Right lobe of liver (tissue), 6 donors: ENCODE measurements around the gene DELE1. TPM values are rescaled to one million over a fixed set of nuclear protein-coding genes. Genes with fewer than 3 reads are reported as not detected.

ENCODE experiments used
- ATAC-seq, 4 donors: fragments of 200-7000 bp; cut with Tn5 transposase; one replicate each; pipeline ENCODE4 v1.9.1; 2020; ENCODE audit warnings: mild to moderate bottlenecking in 4 of 4, moderate library complexity in 4 of 4
- DNase-seq, 3 donors: peaks; one replicate each; pipeline ENCODE4 v3.0.0-alpha.2; 2020
- H3K27ac ChIP-seq, 3 donors: fragments of 200-600 bp; one replicate each; pipeline ENCODE4 v1.8.0; 2022
- H3K27me3 ChIP-seq, 2 donors: fragments of 200-600 bp; one replicate each; pipeline ENCODE4 v1.8.0; 2022
- H3K36me3 ChIP-seq, 4 donors: fragments of 200-600 bp; sonication (generic) in 1 of 4; one replicate each; pipeline versions ENCODE4 v1.5.1 to v1.8.0; 2017 to 2022; ENCODE audit warnings: control low read depth in 1 of 4
- H3K4me1 ChIP-seq, 4 donors: fragments of 200-600 bp; sonication (generic) in 1 of 4; one replicate each; pipeline versions ENCODE4 v1.5.1 to v1.8.0; 2017 to 2022; ENCODE audit warnings: control low read depth in 1 of 4
- H3K4me3 ChIP-seq, 3 donors: fragments of 200-600 bp; one replicate each; pipeline ENCODE4 v1.8.0; 2022
- H3K9me3 ChIP-seq, 4 donors: fragments of 200-600 bp; sonication (generic) in 1 of 4; one replicate each; pipeline versions ENCODE4 v1.5.1 to v1.8.0; 2017 to 2022; ENCODE audit warnings: control low read depth in 1 of 4
- CTCF ChIP-seq, 4 donors: fragments of 200-600 bp in 3 of 4; fragments of 450-650 bp in 1 of 4; IDR thresholded peaks; one replicate each; pipeline versions ENCODE4 v1.5.1 to v1.8.0; 2016 to 2022; ENCODE audit warnings: antibody characterized with exemption in 4 of 4, mild to moderate bottlenecking in 2 of 4
- POLR2A ChIP-seq: fragments of 450-650 bp; IDR thresholded peaks from one replicate; pipeline ENCODE4 v1.6.1; 2017; ENCODE audit warnings: antibody characterized with exemption, mild to moderate bottlenecking
- WGBS: methylation state at CpG from one replicate; pipeline ENCODE4 v1.1.6; 2018; ENCODE audit warnings: low coverage, low lambda C conversion rate; ENCODE audit not compliant: insufficient coverage; ENCODE audit errors: missing lambda C conversion rate; 5-methylcytosine and 5-hydroxymethylcytosine counted together
- intact Hi-C, 2 donors: fragments of 100-400 bp; cut with DNase I; formaldehyde crosslinking; loops; one replicate each; pipeline versions ENCODE4 v1.11.2 to v1.14.1; 2022
- total RNA-seq, 6 experiments: library from RNA; depleted of rRNA in 2 of 6; stranded (reverse); fragments of >200 nt in 2 of 6; fragmentation: NEBNext Ultra II Directional in 3 of 6; extraction: Animal tissue kit (Norgen Biotek cat#: 25700) in 3 of 6; gene quantifications; one replicate each; pipeline versions ENCODE4 v1.1.0 to v1.2.4, GENCODE V29; 2016 to 2023
- donor health status: DM: no; HTN: yes; CAD: no.
- donor health status: DM: no; HTN: no; CAD: no.
- donor health status: DM: no; HTN: no; CAD: no.
- donor health status: DM: no; HTN: yes; CAD: no.
- donor health status: DM: no; HTN: yes; CAD: no.

Gene DELE1
- total RNA-seq, 6 experiments from 2014 or later: 39.4 to 57.9 (median 43.8) TPM

GRCh38 chr5:141960449-141961323 is 37.0 kb downstream of the DELE1 start:
- H3K27me3 ChIP-seq: no peaks in the 10 kb centered on the region
- peaks cover 0 to 3% (median 0%) of the 10 kb centered on the region in 4 donors for H3K4me1 ChIP-seq
- H3K4me3 ChIP-seq: no peak overlapping the region
- ATAC-seq: peak; percentile 87 to 90 (median 90)
- 17% methylated on average over 11 of the region's 14 CpGs for WGBS
- no peaks in the 10 kb centered on the region for H3K36me3 ChIP-seq
- no peaks in the 10 kb centered on the region for H3K9me3 ChIP-seq
- TF ChIP-seq CTCF (IDR thresholded peaks at IDR 0.05) (peak; percentile 85 to 94 (median 89)), POLR2A (no peak)
- intact Hi-C loops: no loop called here
- peak; percentile 86 to 89 (median 88) for DNase-seq
- H3K27ac ChIP-seq: no peak overlapping the region

- no peaks in the 10 kb centered on the region for H3K9me3 ChIP-seq
- 76% methylated on average over 3 of the region's 3 CpGs for WGBS
Observed at GRCh38 chr5:141961466-141961865, 37.8 kb downstream of the DELE1 start.

GRCh38 chr5:141963701-141964100 is 40.0 kb downstream of the DELE1 start:
- WGBS: 45% methylated on average over 3 of the region's 3 CpGs
- DNase-seq (no peak), ATAC-seq (no peak)
- Histone ChIP-seq H3K9me3 (no peaks in the 10 kb centered on the region), H3K27me3 (no peaks in the 10 kb centered on the region), H3K4me1 (peaks cover 0 to 6% (median 3%) of the 10 kb centered on the region in 4 donors), H3K36me3 (no peaks in the 10 kb centered on the region), H3K4me3 (no peak overlapping the region), H3K27ac (no peak overlapping the region)
- intact Hi-C loops: no loop called here
- TF ChIP-seq CTCF (IDR thresholded peaks at IDR 0.05) (no peak), POLR2A (no peak)

More at GRCh38 chr5:141961466-141961865, 37.8 kb downstream of the DELE1 start:
- TF ChIP-seq POLR2A (no peak), CTCF (IDR thresholded peaks at IDR 0.05) (no peak)
- H3K27me3 ChIP-seq: no peaks in the 10 kb centered on the region
- DNase-seq: no peak
- H3K36me3 ChIP-seq: no peaks in the 10 kb centered on the region
- H3K4me1 ChIP-seq: peaks cover 0 to 4% (median 2%) of the 10 kb centered on the region in 4 donors
- ATAC-seq: no peak
- H3K27ac ChIP-seq: no peak overlapping the region
- no peak overlapping the region for H3K4me3 ChIP-seq
- intact Hi-C loops: no loop called here

- DNase-seq (no peak), ATAC-seq (no peak)
- Histone ChIP-seq H3K27me3 (no peaks in the 10 kb centered on the region), H3K9me3 (no peaks in the 10 kb centered on the region), H3K36me3 (no peaks in the 10 kb centered on the region), H3K27ac (no peak overlapping the region), H3K4me1 (peaks cover 3 to 11% (median 5%) of the 10 kb centered on the region in 4 donors), H3K4me3 (no peak overlapping the region)
- TF ChIP-seq POLR2A (no peak), CTCF (IDR thresholded peaks at IDR 0.05) (no peak)
- whole genome bisulfite sequencing: 89% methylated on average over 5 of the region's 7 CpGs
- intact Hi-C loops: no loop called here
Observed at GRCh38 chr5:141965071-141965470, 41.4 kb downstream of the DELE1 start.
